HEK293 (cell line): ENCODE measurements around the gene PRSS22.

ENCODE experiments used
- ZBTB21 ChIP-seq: fragments of 450-650 bp; formaldehyde crosslinking; IDR thresholded peaks from 2 replicates; pipeline ENCODE4 v1.5.1; 2017; ENCODE audit warnings: missing biosample characterization, missing genetic modification characterization
- ZNF112 ChIP-seq: fragments of 450-650 bp; formaldehyde crosslinking; IDR thresholded peaks from 2 replicates; pipeline ENCODE4 v1.5.0; 2017; ENCODE audit warnings: missing biosample characterization, missing genetic modification characterization
- ZNF514 ChIP-seq: fragments of 450-650 bp; formaldehyde crosslinking; IDR thresholded peaks from 2 replicates; pipeline ENCODE4 v1.5.1; 2016; ENCODE audit warnings: missing biosample characterization, missing genetic modification characterization
- ZNF549 ChIP-seq: fragments of 450-650 bp; IDR thresholded peaks from 2 replicates; pipeline ENCODE4 v1.5.1; 2018; ENCODE audit warnings: missing biosample characterization, missing genetic modification characterization, mild to moderate bottlenecking, inconsistent platforms, moderate library complexity
- TF ChIP-seq, protein P1 (sequence below): fragments of 450-650 bp; formaldehyde crosslinking; IDR thresholded peaks from 2 replicates; pipeline ENCODE4 v1.5.1; 2016; ENCODE audit warnings: missing biosample characterization, missing genetic modification characterization
- TF ChIP-seq, protein P2 (sequence below): fragments of 450-650 bp; formaldehyde crosslinking; IDR thresholded peaks from 2 replicates; pipeline ENCODE4 v1.5.1; 2017; ENCODE audit warnings: missing biosample characterization, missing genetic modification characterization
- TF ChIP-seq, protein P3 (sequence below): fragments of 450-650 bp; formaldehyde crosslinking; IDR thresholded peaks from 2 replicates; pipeline ENCODE4 v1.5.1; 2016; ENCODE audit warnings: missing biosample characterization, missing genetic modification characterization
- TF ChIP-seq, protein P4 (sequence below): fragments of 450-650 bp; formaldehyde crosslinking; IDR thresholded peaks from 2 replicates; pipeline ENCODE4 v1.5.1; 2016; ENCODE audit warnings: missing biosample characterization, missing genetic modification characterization, borderline replicate concordance
- TF ChIP-seq, protein P5 (sequence below): fragments of 450-650 bp; formaldehyde crosslinking; IDR thresholded peaks from 2 replicates; pipeline ENCODE4 v1.5.1; 2016; ENCODE audit warnings: missing biosample characterization, missing genetic modification characterization

DNA sequence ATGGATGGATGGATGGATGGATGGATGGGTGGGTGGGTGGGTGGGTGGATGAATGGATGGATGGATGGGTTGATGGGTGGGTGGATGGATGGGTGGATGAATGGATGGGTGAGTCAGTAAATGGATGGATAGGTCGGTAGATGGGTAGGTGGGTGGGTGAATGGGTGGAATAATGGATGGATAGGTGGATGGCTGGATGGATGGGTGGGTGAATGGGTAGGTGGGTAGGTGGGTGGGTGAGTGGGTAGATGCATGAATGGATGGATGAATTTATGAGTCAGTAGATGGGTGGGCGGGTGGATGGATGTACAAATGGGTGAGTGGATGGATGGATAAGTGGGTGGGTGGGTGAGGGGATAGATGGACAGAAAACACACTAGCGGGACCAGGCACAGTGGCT lies 23.0 kb downstream of the PRSS22 start:
- TF ChIP-seq ZNF549 (no peak), ZBTB21 (tag by site-specific recombination) (no peak), ZNF514 (tag by site-specific recombination) (no peak), ZNF112 (no peak)
- TF ChIP-seq, protein P1, sequence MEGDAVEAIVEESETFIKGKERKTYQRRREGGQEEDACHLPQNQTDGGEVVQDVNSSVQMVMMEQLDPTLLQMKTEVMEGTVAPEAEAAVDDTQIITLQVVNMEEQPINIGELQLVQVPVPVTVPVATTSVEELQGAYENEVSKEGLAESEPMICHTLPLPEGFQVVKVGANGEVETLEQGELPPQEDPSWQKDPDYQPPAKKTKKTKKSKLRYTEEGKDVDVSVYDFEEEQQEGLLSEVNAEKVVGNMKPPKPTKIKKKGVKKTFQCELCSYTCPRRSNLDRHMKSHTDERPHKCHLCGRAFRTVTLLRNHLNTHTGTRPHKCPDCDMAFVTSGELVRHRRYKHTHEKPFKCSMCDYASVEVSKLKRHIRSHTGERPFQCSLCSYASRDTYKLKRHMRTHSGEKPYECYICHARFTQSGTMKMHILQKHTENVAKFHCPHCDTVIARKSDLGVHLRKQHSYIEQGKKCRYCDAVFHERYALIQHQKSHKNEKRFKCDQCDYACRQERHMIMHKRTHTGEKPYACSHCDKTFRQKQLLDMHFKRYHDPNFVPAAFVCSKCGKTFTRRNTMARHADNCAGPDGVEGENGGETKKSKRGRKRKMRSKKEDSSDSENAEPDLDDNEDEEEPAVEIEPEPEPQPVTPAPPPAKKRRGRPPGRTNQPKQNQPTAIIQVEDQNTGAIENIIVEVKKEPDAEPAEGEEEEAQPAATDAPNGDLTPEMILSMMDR (tag by site-specific recombination) = no peak
- TF ChIP-seq, protein P2, sequence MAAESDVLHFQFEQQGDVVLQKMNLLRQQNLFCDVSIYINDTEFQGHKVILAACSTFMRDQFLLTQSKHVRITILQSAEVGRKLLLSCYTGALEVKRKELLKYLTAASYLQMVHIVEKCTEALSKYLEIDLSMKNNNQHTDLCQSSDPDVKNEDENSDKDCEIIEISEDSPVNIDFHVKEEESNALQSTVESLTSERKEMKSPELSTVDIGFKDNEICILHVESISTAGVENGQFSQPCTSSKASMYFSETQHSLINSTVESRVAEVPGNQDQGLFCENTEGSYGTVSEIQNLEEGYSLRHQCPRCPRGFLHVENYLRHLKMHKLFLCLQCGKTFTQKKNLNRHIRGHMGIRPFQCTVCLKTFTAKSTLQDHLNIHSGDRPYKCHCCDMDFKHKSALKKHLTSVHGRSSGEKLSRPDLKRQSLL (tag by site-specific recombination) = no peak
- TF ChIP-seq, protein P3, sequence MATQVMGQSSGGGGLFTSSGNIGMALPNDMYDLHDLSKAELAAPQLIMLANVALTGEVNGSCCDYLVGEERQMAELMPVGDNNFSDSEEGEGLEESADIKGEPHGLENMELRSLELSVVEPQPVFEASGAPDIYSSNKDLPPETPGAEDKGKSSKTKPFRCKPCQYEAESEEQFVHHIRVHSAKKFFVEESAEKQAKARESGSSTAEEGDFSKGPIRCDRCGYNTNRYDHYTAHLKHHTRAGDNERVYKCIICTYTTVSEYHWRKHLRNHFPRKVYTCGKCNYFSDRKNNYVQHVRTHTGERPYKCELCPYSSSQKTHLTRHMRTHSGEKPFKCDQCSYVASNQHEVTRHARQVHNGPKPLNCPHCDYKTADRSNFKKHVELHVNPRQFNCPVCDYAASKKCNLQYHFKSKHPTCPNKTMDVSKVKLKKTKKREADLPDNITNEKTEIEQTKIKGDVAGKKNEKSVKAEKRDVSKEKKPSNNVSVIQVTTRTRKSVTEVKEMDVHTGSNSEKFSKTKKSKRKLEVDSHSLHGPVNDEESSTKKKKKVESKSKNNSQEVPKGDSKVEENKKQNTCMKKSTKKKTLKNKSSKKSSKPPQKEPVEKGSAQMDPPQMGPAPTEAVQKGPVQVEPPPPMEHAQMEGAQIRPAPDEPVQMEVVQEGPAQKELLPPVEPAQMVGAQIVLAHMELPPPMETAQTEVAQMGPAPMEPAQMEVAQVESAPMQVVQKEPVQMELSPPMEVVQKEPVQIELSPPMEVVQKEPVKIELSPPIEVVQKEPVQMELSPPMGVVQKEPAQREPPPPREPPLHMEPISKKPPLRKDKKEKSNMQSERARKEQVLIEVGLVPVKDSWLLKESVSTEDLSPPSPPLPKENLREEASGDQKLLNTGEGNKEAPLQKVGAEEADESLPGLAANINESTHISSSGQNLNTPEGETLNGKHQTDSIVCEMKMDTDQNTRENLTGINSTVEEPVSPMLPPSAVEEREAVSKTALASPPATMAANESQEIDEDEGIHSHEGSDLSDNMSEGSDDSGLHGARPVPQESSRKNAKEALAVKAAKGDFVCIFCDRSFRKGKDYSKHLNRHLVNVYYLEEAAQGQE (tag by site-specific recombination) = no peak
- TF ChIP-seq, protein P4, sequence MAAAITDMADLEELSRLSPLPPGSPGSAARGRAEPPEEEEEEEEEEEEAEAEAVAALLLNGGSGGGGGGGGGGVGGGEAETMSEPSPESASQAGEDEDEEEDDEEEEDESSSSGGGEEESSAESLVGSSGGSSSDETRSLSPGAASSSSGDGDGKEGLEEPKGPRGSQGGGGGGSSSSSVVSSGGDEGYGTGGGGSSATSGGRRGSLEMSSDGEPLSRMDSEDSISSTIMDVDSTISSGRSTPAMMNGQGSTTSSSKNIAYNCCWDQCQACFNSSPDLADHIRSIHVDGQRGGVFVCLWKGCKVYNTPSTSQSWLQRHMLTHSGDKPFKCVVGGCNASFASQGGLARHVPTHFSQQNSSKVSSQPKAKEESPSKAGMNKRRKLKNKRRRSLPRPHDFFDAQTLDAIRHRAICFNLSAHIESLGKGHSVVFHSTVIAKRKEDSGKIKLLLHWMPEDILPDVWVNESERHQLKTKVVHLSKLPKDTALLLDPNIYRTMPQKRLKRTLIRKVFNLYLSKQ = no peak
- TF ChIP-seq, protein P5, sequence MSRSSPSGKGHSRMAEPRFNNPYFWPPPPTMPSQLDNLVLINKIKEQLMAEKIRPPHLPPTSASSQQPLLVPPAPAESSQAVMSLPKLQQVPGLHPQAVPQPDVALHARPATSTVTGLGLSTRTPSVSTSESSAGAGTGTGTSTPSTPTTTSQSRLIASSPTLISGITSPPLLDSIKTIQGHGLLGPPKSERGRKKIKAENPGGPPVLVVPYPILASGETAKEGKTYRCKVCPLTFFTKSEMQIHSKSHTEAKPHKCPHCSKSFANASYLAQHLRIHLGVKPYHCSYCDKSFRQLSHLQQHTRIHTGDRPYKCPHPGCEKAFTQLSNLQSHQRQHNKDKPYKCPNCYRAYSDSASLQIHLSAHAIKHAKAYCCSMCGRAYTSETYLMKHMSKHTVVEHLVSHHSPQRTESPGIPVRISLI (tag by site-specific recombination) = no peak
